ENCODE results near the gene NCR3LG1. TPM values are rescaled to one million over a fixed set of nuclear protein-coding genes. Genes with fewer than 3 reads are reported as not detected.

NCR3LG1 gene
- total and polyA plus RNA-seq, 2 of the 4 experiments (the other 2 are of a cell fraction) = 1.7 to 4.1 TPM

GRCh38 chr11:17391493-17392355 lies 40.1 kb downstream of the NCR3LG1 start:
- Histone ChIP-seq H3K9me3 (ENCODE audit: control insufficient read depth, insufficient read depth, low read length) (no peaks in the 10 kb centered on the region), H3K56ac (ENCODE audit: extremely low read depth, insufficient read depth, low read length) (no peak overlapping the region), H3K23ac (ENCODE audit: low read depth, low read length) (no peak overlapping the region), H2BK5ac (ENCODE audit: low read depth, low read length, poor library complexity, severe bottlenecking) (no peak overlapping the region), H3K27ac (ENCODE audit: insufficient read depth, low read length) (no peak overlapping the region), H2AK5ac (ENCODE audit: low read depth, low read length) (no peak overlapping the region), H3K9me1 (ENCODE audit: insufficient read depth, low read length) (no peaks in the 10 kb centered on the region), H4K5ac (ENCODE audit: low read depth, low read length) (no peak overlapping the region), H3K27me3 (ENCODE audit: control insufficient read depth, insufficient read depth, low read length) (peaks cover 24% of the 10 kb centered on the region; the same call in 1 of the 2 replicates), H2BK120ac (ENCODE audit: low read depth, low read length) (no peak overlapping the region), H2AFZ (replicated peaks; ENCODE audit: low read length, poor library complexity) (no peak overlapping the region), H3K9ac (ENCODE audit: low read depth, low read length) (no peak overlapping the region), H3K14ac (replicated peaks; ENCODE audit: low read depth, low read length) (no peak overlapping the region), H2AK9ac (replicated peaks; ENCODE audit: low read depth, low read length, poor library complexity) (no peak overlapping the region), H4K8ac (ENCODE audit: low read depth in 2 of 2, low read length in 2 of 2) (no peak overlapping the region), H2BK20ac (ENCODE audit: low read depth, low read length) (no peak overlapping the region), H3K4me1 (ENCODE audit: control insufficient read depth, insufficient read depth, low read length) (no peaks in the 10 kb centered on the region), H3K79me1 (ENCODE audit: low read depth in 1 of 2, low read length in 2 of 2) (no peaks in the 10 kb centered on the region), H3K36me3 (ENCODE audit: control insufficient read depth, insufficient read depth, low read length) (no peaks in the 10 kb centered on the region), H3K4ac (ENCODE audit: low read depth, low read length) (no peak overlapping the region), H4K20me1 (ENCODE audit: insufficient read depth, low read length) (no peaks in the 10 kb centered on the region), H4K91ac (ENCODE audit: insufficient read depth, low read depth, low read length) (no peak overlapping the region), H2BK15ac (ENCODE audit: low read depth, low read length) (no peak overlapping the region), H3K4me3 (ENCODE audit: insufficient read depth, low read depth, low read length) (no peak overlapping the region), H3K4me2 (ENCODE audit: low read depth, low read length) (no peak overlapping the region), H3K18ac (ENCODE audit: low read depth, low read length) (no peak overlapping the region)
- in situ Hi-C loops (cut with MboI; ENCODE audit: low sequenced_read_pairs) = no loop called here
- dilution Hi-C loops (cut with HindIII; ENCODE audit: low sequenced_read_pairs, unreplicated experiment) = no loop called here
- no CpG with 5 or more reads among the region's 3 CpGs for WGBS, 2 experiments (ENCODE audit: extremely low coverage in 2 of 2, insufficient read length in 1 of 2)
- BruUV-seq (replicated peaks) = no TSS peak
- CTCF ChIA-PET = no interaction called here
- intact Hi-C loops (cut with micrococcal nuclease) = no loop called here
- POLR2A ChIA-PET (ENCODE audit: unreplicated experiment) = no interaction called here
- DNase-seq (no peak), ATAC-seq (ENCODE audit: low read depth) (no peak)
- no peak for TF ChIP-seq CEBPB (IDR thresholded peaks at IDR 0.05; ENCODE audit: low read depth, low read length)
- TF ChIP-seq POLR2A (IDR thresholded peaks at IDR 0.05; ENCODE audit: low read depth, low read length) = no peak
- TF ChIP-seq MAFK (IDR thresholded peaks at IDR 0.05; ENCODE audit: low read depth, low read length) = no peak
- TF ChIP-seq RFX5 (IDR thresholded peaks at IDR 0.05; ENCODE audit: low read depth, low read length) = no peak
- no peak for TF ChIP-seq USF2 (IDR thresholded peaks at IDR 0.05; ENCODE audit: low read depth, low read length)
- TF ChIP-seq SMC3 (IDR thresholded peaks at IDR 0.05; ENCODE audit: low read depth, low read length) = no peak
- TF ChIP-seq RAD21 (IDR thresholded peaks at IDR 0.05; ENCODE audit: low read length) = no peak
- TF ChIP-seq BHLHE40 (IDR thresholded peaks at IDR 0.05; ENCODE audit: low read depth, low read length) = no peak
- no peak for TF ChIP-seq CHD1 (IDR thresholded peaks at IDR 0.05; ENCODE audit: low read depth, low read length)
- no peak for TF ChIP-seq MXI1 (IDR thresholded peaks at IDR 0.05; ENCODE audit: borderline replicate concordance, low read depth, low read length)
- no peak for TF ChIP-seq FOS (IDR thresholded peaks at IDR 0.05; ENCODE audit: low read depth, low read length)
- no peak for TF ChIP-seq CTCF (conservative IDR thresholded peaks at IDR 0.05; ENCODE audit: low read depth, low read length)
- TF ChIP-seq RCOR1 (IDR thresholded peaks at IDR 0.05; ENCODE audit: insufficient replicate concordance, low read length) = no peak
- no peak for TF ChIP-seq NFE2L2 (IDR thresholded peaks at IDR 0.05; ENCODE audit: low read depth, low read length)
- TF ChIP-seq, protein P1, sequence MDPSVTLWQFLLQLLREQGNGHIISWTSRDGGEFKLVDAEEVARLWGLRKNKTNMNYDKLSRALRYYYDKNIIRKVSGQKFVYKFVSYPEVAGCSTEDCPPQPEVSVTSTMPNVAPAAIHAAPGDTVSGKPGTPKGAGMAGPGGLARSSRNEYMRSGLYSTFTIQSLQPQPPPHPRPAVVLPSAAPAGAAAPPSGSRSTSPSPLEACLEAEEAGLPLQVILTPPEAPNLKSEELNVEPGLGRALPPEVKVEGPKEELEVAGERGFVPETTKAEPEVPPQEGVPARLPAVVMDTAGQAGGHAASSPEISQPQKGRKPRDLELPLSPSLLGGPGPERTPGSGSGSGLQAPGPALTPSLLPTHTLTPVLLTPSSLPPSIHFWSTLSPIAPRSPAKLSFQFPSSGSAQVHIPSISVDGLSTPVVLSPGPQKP (IDR thresholded peaks at IDR 0.05; ENCODE audit: borderline replicate concordance, low read depth, low read length) = no peak
